Vagina (tissue), 2 donors: ENCODE measurements around the gene HSD11B1. TPM values are rescaled to one million over a fixed set of nuclear protein-coding genes. Genes with fewer than 3 reads are reported as not detected.

ENCODE experiments used
- DNase-seq, 2 donors: peaks; one replicate each; pipeline ENCODE4 v3.0.0-alpha.2; 2017; ENCODE audit errors: extremely low spot score in 2 of 2
- H3K27ac ChIP-seq: fragments of 200-600 bp; sonication (generic); one replicate; pipeline ENCODE4 v1.5.1; 2019
- H3K27me3 ChIP-seq: fragments of 200-600 bp; sonication (generic); one replicate; pipeline ENCODE4 v1.5.1; 2019
- H3K36me3 ChIP-seq, 2 donors: fragments of 200-600 bp; sonication (generic); one replicate each; pipeline ENCODE4 v1.5.1; 2017 to 2019
- H3K4me1 ChIP-seq: fragments of 200-600 bp; sonication (generic); one replicate; pipeline ENCODE4 v1.5.1; 2019
- H3K4me3 ChIP-seq, 2 donors: fragments of 200-600 bp; sonication (generic); 1 replicate in 1 of 2; 2 replicates in 1 of 2; pipeline ENCODE4 v1.5.1; 2016 to 2019
- H3K9me3 ChIP-seq: fragments of 200-600 bp; sonication (generic); one replicate; pipeline ENCODE4 v1.5.1; 2019
- POLR2A ChIP-seq, 2 donors: fragments of 450-650 bp; IDR thresholded peaks; one replicate each; pipeline ENCODE4 v1.6.1; 2017; ENCODE audit warnings: antibody characterized with exemption in 2 of 2, mild to moderate bottlenecking in 2 of 2, moderate library complexity in 2 of 2
- POLR2AphosphoS5 ChIP-seq, 2 donors: sonication (generic); formaldehyde crosslinking; IDR thresholded peaks; one replicate each; pipeline ENCODE4 v1.9.0; 2017; ENCODE audit warnings: antibody characterized with exemption in 2 of 2, mild to moderate bottlenecking in 2 of 2, low read depth in 1 of 2; ENCODE audit not compliant: insufficient read depth in 1 of 2
- intact Hi-C: fragments of 100-400 bp; cut with DNase I; formaldehyde crosslinking; loops from one replicate; pipeline ENCODE4 v1.15.1; 2023
- total RNA-seq: library from RNA; depleted of rRNA; stranded (reverse); fragments of >200 nt; gene quantifications from one replicate; pipeline ENCODE4 v1.2.3, GENCODE V29; 2016
- TF ChIP-seq, protein P1 (sequence below), 3 experiments: fragments of 450-650 bp in 2 of 3; fragments of 200-600 bp in 1 of 3; sonication (generic) in 1 of 3; IDR thresholded peaks; one replicate each; pipeline ENCODE4 v1.5.1; 2017 to 2019; ENCODE audit warnings: antibody characterized with exemption in 3 of 3, mild to moderate bottlenecking in 2 of 3, moderate library complexity in 2 of 3

Gene HSD11B1
- 18.7 TPM for total RNA-seq

DNA sequence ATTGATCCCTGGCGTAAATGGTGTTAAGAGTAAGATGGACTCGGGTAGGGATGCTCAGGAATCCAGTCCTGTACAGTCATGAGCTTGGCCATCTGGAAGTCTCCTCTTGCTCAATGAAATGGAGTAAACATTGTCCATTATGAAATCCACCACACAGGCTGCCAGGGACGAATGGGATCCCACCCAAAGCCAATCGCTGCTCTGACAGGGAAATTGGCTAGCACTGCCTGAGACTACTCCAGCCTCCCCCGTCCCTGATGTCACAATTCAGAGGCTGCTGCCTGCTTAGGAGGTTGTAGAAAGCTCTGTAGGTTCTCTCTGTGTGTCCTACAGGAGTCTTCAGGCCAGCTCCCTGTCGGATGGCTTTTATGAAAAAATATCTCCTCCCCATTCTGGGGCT is at the start of gene HSD11B1:
TSS of gene HSD11B1 (plus strand) at position 263 of the 400 bp plus-strand sequence. CDS start at position 360, 97 bp downstream.
- peak in 1 of 2 donors; percentile 96 for DNase-seq
- no peak within 1 kb of the TSS for H3K4me3 ChIP-seq
- H3K27ac ChIP-seq = peak within 1 kb of the TSS; percentile 66
- no peaks in the 10 kb centered on the region for H3K4me1 ChIP-seq
- no peaks in the 10 kb centered on the region for H3K9me3 ChIP-seq
- H3K27me3 ChIP-seq = no peaks in the 10 kb centered on the region
- no peaks in the 10 kb centered on the region for H3K36me3 ChIP-seq
- intact Hi-C loops = loop anchor here (2.0 kb wide), 1 partner anchor 56 kb away; no protein-coding TSS in a partner anchor
- TF ChIP-seq, protein P1, sequence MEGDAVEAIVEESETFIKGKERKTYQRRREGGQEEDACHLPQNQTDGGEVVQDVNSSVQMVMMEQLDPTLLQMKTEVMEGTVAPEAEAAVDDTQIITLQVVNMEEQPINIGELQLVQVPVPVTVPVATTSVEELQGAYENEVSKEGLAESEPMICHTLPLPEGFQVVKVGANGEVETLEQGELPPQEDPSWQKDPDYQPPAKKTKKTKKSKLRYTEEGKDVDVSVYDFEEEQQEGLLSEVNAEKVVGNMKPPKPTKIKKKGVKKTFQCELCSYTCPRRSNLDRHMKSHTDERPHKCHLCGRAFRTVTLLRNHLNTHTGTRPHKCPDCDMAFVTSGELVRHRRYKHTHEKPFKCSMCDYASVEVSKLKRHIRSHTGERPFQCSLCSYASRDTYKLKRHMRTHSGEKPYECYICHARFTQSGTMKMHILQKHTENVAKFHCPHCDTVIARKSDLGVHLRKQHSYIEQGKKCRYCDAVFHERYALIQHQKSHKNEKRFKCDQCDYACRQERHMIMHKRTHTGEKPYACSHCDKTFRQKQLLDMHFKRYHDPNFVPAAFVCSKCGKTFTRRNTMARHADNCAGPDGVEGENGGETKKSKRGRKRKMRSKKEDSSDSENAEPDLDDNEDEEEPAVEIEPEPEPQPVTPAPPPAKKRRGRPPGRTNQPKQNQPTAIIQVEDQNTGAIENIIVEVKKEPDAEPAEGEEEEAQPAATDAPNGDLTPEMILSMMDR (IDR thresholded peaks at IDR 0.05) = no peak
- TF ChIP-seq POLR2A (IDR thresholded peaks at IDR 0.05) (peak in 1 of 2 donors; percentile 23), POLR2AphosphoS5 (IDR thresholded peaks at IDR 0.05; ENCODE audit: insufficient read depth in 1 of 2, low read depth in 1 of 2) (peak in 1 of 2 donors; percentile 45)

GRCh38 chr1:209655411-209656231 is 49.0 kb upstream of the HSD11B1 start:
- intact Hi-C loops = no loop called here
- H3K27ac ChIP-seq = no peak overlapping the region
- no peaks in the 10 kb centered on the region for H3K36me3 ChIP-seq
- H3K27me3 ChIP-seq = no peaks in the 10 kb centered on the region
- no peaks in the 10 kb centered on the region for H3K9me3 ChIP-seq
- no peak overlapping the region for H3K4me3 ChIP-seq
- peaks cover 35% of the 10 kb centered on the region for H3K4me1 ChIP-seq
- no peak for DNase-seq
- TF ChIP-seq, protein P1 (IDR thresholded peaks at IDR 0.05) = no peak
- no peak for TF ChIP-seq POLR2A (IDR thresholded peaks at IDR 0.05)
- peak in 1 of 2 donors; percentile 25 for TF ChIP-seq POLR2AphosphoS5 (IDR thresholded peaks at IDR 0.05; ENCODE audit: insufficient read depth in 1 of 2, low read depth in 1 of 2)

GRCh38 chr1:209657140-209657879 is 47.3 kb upstream of the HSD11B1 start:
- no peak overlapping the region for H3K27ac ChIP-seq
- TF ChIP-seq, protein P1 (IDR thresholded peaks at IDR 0.05) = no peak
- TF ChIP-seq POLR2AphosphoS5 (IDR thresholded peaks at IDR 0.05; ENCODE audit: insufficient read depth in 1 of 2, low read depth in 1 of 2) (no peak), POLR2A (IDR thresholded peaks at IDR 0.05) (no peak)
- DNase-seq = no peak
- intact Hi-C loops = no loop called here
- no peak overlapping the region for H3K4me3 ChIP-seq
- H3K36me3 ChIP-seq = no peaks in the 10 kb centered on the region
- H3K4me1 ChIP-seq = peaks cover 19% of the 10 kb centered on the region
- no peaks in the 10 kb centered on the region for H3K27me3 ChIP-seq
- H3K9me3 ChIP-seq = no peaks in the 10 kb centered on the region

DNA sequence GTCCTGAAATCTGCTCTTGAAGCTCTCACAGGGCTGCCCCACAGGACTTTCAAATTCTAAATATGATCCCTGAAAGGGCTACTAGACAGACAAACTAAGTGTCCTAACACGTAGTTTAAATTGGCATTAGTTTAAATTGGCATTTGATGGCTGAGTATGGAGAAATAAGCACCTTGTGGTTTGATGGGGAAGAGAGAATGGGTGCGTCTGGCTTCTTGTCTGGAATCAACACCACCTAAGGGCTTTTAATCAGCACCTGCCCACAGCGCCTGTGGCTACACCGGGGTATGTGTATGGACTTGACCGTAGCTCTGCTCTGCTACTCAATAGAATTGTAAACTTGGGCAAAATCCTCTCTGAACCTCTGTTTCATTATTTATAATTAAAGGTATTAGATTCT is 46.7 kb upstream of the HSD11B1 start:
- Histone ChIP-seq H3K27ac (no peak overlapping the region), H3K27me3 (no peaks in the 10 kb centered on the region), H3K9me3 (no peaks in the 10 kb centered on the region), H3K4me3 (no peak overlapping the region), H3K36me3 (no peaks in the 10 kb centered on the region), H3K4me1 (peaks cover 16% of the 10 kb centered on the region)
- intact Hi-C loops = no loop called here
- TF ChIP-seq POLR2AphosphoS5 (IDR thresholded peaks at IDR 0.05; ENCODE audit: insufficient read depth in 1 of 2, low read depth in 1 of 2) (no peak), POLR2A (IDR thresholded peaks at IDR 0.05) (no peak)
- TF ChIP-seq, protein P1 (IDR thresholded peaks at IDR 0.05) = no peak
- no peak for DNase-seq
